ENCODE results near the gene TANK.

The TANK gene

GRCh38 chr2:161209902-161210301, 49.7 kb downstream of the TANK start:
- peaks cover 26% of the 10 kb centered on the region for H3K36me3 ChIP-seq (ENCODE audit: insufficient read depth, low read length)
- no peaks in the 10 kb centered on the region for H3K27me3 ChIP-seq (ENCODE audit: control insufficient read depth, insufficient read depth, low read length)
- peaks cover 21% of the 10 kb centered on the region for H3K4me1 ChIP-seq (ENCODE audit: control insufficient read depth, insufficient read depth, low read length)
- H3K4me2 ChIP-seq (ENCODE audit: low read length), result no peak overlapping the region
- no peak overlapping the region for H3K4me3 ChIP-seq (ENCODE audit: low read length)
- no peaks in the 10 kb centered on the region for H3K9me3 ChIP-seq (replicated peaks; ENCODE audit: low read length)
- no peak overlapping the region for H3K9ac ChIP-seq (ENCODE audit: low read depth, low read length)

GRCh38 chr2:161217597-161218185, 57.5 kb downstream of the TANK start:
- Histone ChIP-seq H3K9me3 (replicated peaks; ENCODE audit: low read length) (no peaks in the 10 kb centered on the region), H3K36me3 (ENCODE audit: insufficient read depth, low read length) (peaks cover 7% of the 10 kb centered on the region), H3K9ac (ENCODE audit: low read depth, low read length) (no peak overlapping the region), H3K4me3 (ENCODE audit: low read length) (no peak overlapping the region), H3K27me3 (ENCODE audit: control insufficient read depth, insufficient read depth, low read length) (no peaks in the 10 kb centered on the region), H3K4me2 (ENCODE audit: low read length) (no peak overlapping the region), H3K4me1 (ENCODE audit: control insufficient read depth, insufficient read depth, low read length) (no peaks in the 10 kb centered on the region)

GRCh38 chr2:161219211-161219610, 59.0 kb downstream of the TANK start:
- H3K4me2 ChIP-seq (ENCODE audit: low read length), result no peak overlapping the region
- no peak overlapping the region for H3K4me3 ChIP-seq (ENCODE audit: low read length)
- no peaks in the 10 kb centered on the region for H3K4me1 ChIP-seq (ENCODE audit: control insufficient read depth, insufficient read depth, low read length)
- H3K36me3 ChIP-seq (ENCODE audit: insufficient read depth, low read length), result peaks cover 4% of the 10 kb centered on the region
- no peak overlapping the region for H3K9ac ChIP-seq (ENCODE audit: low read depth, low read length)
- H3K27me3 ChIP-seq (ENCODE audit: control insufficient read depth, insufficient read depth, low read length), result no peaks in the 10 kb centered on the region
- H3K9me3 ChIP-seq (replicated peaks; ENCODE audit: low read length), result no peaks in the 10 kb centered on the region

- Histone ChIP-seq H3K36me3 (ENCODE audit: insufficient read depth, low read length) (peaks cover 30% of the 10 kb centered on the region), H3K9ac (ENCODE audit: low read depth, low read length) (no peak overlapping the region), H3K4me3 (ENCODE audit: low read length) (no peak overlapping the region), H3K4me1 (ENCODE audit: control insufficient read depth, insufficient read depth, low read length) (peaks cover under 1% of the 10 kb centered on the region), H3K4me2 (ENCODE audit: low read length) (no peak overlapping the region), H3K27me3 (ENCODE audit: control insufficient read depth, insufficient read depth, low read length) (no peaks in the 10 kb centered on the region), H3K9me3 (replicated peaks; ENCODE audit: low read length) (no peaks in the 10 kb centered on the region)
Observed at GRCh38 chr2:161223139-161223732, 63.0 kb downstream of the TANK start.

GRCh38 chr2:161228511-161229240, 68.4 kb downstream of the TANK start:
- H3K9me3 ChIP-seq (replicated peaks; ENCODE audit: low read length), result no peaks in the 10 kb centered on the region
- no peaks in the 10 kb centered on the region for H3K27me3 ChIP-seq (ENCODE audit: control insufficient read depth, insufficient read depth, low read length)
- H3K4me1 ChIP-seq (ENCODE audit: control insufficient read depth, insufficient read depth, low read length), result peaks cover 6% of the 10 kb centered on the region
- no peak overlapping the region for H3K4me2 ChIP-seq (ENCODE audit: low read length)
- H3K36me3 ChIP-seq (ENCODE audit: insufficient read depth, low read length), result peaks cover 47% of the 10 kb centered on the region
- H3K4me3 ChIP-seq (ENCODE audit: low read length), result no peak overlapping the region
- no peak overlapping the region for H3K9ac ChIP-seq (ENCODE audit: low read depth, low read length)

- Histone ChIP-seq H3K4me1 (ENCODE audit: control insufficient read depth, insufficient read depth, low read length) (peaks cover 6% of the 10 kb centered on the region), H3K36me3 (ENCODE audit: insufficient read depth, low read length) (peaks cover 38% of the 10 kb centered on the region), H3K27me3 (ENCODE audit: control insufficient read depth, insufficient read depth, low read length) (no peaks in the 10 kb centered on the region), H3K4me2 (ENCODE audit: low read length) (no peak overlapping the region), H3K9ac (ENCODE audit: low read depth, low read length) (no peak overlapping the region), H3K9me3 (replicated peaks; ENCODE audit: low read length) (no peaks in the 10 kb centered on the region), H3K4me3 (ENCODE audit: low read length) (no peak overlapping the region)
Observed at GRCh38 chr2:161230959-161231358, 70.7 kb downstream of the TANK start.

- Histone ChIP-seq H3K4me2 (ENCODE audit: low read length) (no peak overlapping the region), H3K27me3 (ENCODE audit: control insufficient read depth, insufficient read depth, low read length) (no peaks in the 10 kb centered on the region), H3K36me3 (ENCODE audit: insufficient read depth, low read length) (peaks cover 29% of the 10 kb centered on the region), H3K9ac (ENCODE audit: low read depth, low read length) (no peak overlapping the region), H3K4me3 (ENCODE audit: low read length) (no peak overlapping the region), H3K9me3 (replicated peaks; ENCODE audit: low read length) (no peaks in the 10 kb centered on the region), H3K4me1 (ENCODE audit: control insufficient read depth, insufficient read depth, low read length) (peaks cover 13% of the 10 kb centered on the region)
Observed at GRCh38 chr2:161232571-161232970, 72.3 kb downstream of the TANK start.

GRCh38 chr2:161233858-161234431, 73.7 kb downstream of the TANK start:
- no peak overlapping the region for H3K4me2 ChIP-seq (ENCODE audit: low read length)
- no peak overlapping the region for H3K9ac ChIP-seq (ENCODE audit: low read depth, low read length)
- no peak overlapping the region for H3K4me3 ChIP-seq (ENCODE audit: low read length)
- H3K27me3 ChIP-seq (ENCODE audit: control insufficient read depth, insufficient read depth, low read length), result no peaks in the 10 kb centered on the region
- peaks cover 9% of the 10 kb centered on the region for H3K4me1 ChIP-seq (ENCODE audit: control insufficient read depth, insufficient read depth, low read length)
- no peaks in the 10 kb centered on the region for H3K9me3 ChIP-seq (replicated peaks; ENCODE audit: low read length)
- H3K36me3 ChIP-seq (ENCODE audit: insufficient read depth, low read length), result peaks cover 17% of the 10 kb centered on the region

GRCh38 chr2:161234627-161235026, 74.4 kb downstream of the TANK start:
- peaks cover 15% of the 10 kb centered on the region for H3K36me3 ChIP-seq (ENCODE audit: insufficient read depth, low read length)
- no peak overlapping the region for H3K4me3 ChIP-seq (ENCODE audit: low read length)
- H3K27me3 ChIP-seq (ENCODE audit: control insufficient read depth, insufficient read depth, low read length), result no peaks in the 10 kb centered on the region
- peaks cover 9% of the 10 kb centered on the region for H3K4me1 ChIP-seq (ENCODE audit: control insufficient read depth, insufficient read depth, low read length)
- no peaks in the 10 kb centered on the region for H3K9me3 ChIP-seq (replicated peaks; ENCODE audit: low read length)
- no peak overlapping the region for H3K9ac ChIP-seq (ENCODE audit: low read depth, low read length)
- H3K4me2 ChIP-seq (ENCODE audit: low read length), result no peak overlapping the region

GRCh38 chr2:161237392-161238264, 77.4 kb downstream of the TANK start:
- Histone ChIP-seq H3K9me3 (replicated peaks; ENCODE audit: low read length) (no peaks in the 10 kb centered on the region), H3K27me3 (ENCODE audit: control insufficient read depth, insufficient read depth, low read length) (no peaks in the 10 kb centered on the region), H3K4me3 (ENCODE audit: low read length) (peak overlapping the region; percentile 71), H3K4me1 (ENCODE audit: control insufficient read depth, insufficient read depth, low read length) (peaks cover 9% of the 10 kb centered on the region), H3K4me2 (ENCODE audit: low read length) (peak overlapping the region; percentile 87), H3K9ac (ENCODE audit: low read depth, low read length) (peak overlapping the region; percentile 70), H3K36me3 (ENCODE audit: insufficient read depth, low read length) (peaks cover 6% of the 10 kb centered on the region)

GRCh38 chr2:161238265-161238559, 78.0 kb downstream of the TANK start:
- no peaks in the 10 kb centered on the region for H3K9me3 ChIP-seq (replicated peaks; ENCODE audit: low read length)
- H3K4me1 ChIP-seq (ENCODE audit: control insufficient read depth, insufficient read depth, low read length), result peaks cover 9% of the 10 kb centered on the region
- H3K27me3 ChIP-seq (ENCODE audit: control insufficient read depth, insufficient read depth, low read length), result no peaks in the 10 kb centered on the region
- H3K36me3 ChIP-seq (ENCODE audit: insufficient read depth, low read length), result peaks cover 6% of the 10 kb centered on the region
- H3K4me2 ChIP-seq (ENCODE audit: low read length), result peak overlapping the region; percentile 87
- peak overlapping the region; percentile 70 for H3K9ac ChIP-seq (ENCODE audit: low read depth, low read length)
- peak overlapping the region; percentile 71 for H3K4me3 ChIP-seq (ENCODE audit: low read length)
